Stimulated activated CD4-positive, alpha-beta T cell treated with anti-CD3 and anti-CD28 coated beads, Interleukin-12 subunit alpha, Interleukin-12 subunit beta, amount 100 ng/mL, for 48 hours (primary cell): Measurements from ENCODE around the gene ALMS1.
"Not testable (repeated sequence)": the region's sequence is repeated elsewhere in the genome, so short reads cannot be mapped to it uniquely, and the experiment has no call there.

Source experiments
- DNase-seq, 3 donors: peaks; one replicate each; pipeline ENCODE4 v3.0.0-alpha.2; 2020; ENCODE audit warnings: low read depth in 2 of 3, low spot score in 1 of 3

ALMS1 gene, protein sequence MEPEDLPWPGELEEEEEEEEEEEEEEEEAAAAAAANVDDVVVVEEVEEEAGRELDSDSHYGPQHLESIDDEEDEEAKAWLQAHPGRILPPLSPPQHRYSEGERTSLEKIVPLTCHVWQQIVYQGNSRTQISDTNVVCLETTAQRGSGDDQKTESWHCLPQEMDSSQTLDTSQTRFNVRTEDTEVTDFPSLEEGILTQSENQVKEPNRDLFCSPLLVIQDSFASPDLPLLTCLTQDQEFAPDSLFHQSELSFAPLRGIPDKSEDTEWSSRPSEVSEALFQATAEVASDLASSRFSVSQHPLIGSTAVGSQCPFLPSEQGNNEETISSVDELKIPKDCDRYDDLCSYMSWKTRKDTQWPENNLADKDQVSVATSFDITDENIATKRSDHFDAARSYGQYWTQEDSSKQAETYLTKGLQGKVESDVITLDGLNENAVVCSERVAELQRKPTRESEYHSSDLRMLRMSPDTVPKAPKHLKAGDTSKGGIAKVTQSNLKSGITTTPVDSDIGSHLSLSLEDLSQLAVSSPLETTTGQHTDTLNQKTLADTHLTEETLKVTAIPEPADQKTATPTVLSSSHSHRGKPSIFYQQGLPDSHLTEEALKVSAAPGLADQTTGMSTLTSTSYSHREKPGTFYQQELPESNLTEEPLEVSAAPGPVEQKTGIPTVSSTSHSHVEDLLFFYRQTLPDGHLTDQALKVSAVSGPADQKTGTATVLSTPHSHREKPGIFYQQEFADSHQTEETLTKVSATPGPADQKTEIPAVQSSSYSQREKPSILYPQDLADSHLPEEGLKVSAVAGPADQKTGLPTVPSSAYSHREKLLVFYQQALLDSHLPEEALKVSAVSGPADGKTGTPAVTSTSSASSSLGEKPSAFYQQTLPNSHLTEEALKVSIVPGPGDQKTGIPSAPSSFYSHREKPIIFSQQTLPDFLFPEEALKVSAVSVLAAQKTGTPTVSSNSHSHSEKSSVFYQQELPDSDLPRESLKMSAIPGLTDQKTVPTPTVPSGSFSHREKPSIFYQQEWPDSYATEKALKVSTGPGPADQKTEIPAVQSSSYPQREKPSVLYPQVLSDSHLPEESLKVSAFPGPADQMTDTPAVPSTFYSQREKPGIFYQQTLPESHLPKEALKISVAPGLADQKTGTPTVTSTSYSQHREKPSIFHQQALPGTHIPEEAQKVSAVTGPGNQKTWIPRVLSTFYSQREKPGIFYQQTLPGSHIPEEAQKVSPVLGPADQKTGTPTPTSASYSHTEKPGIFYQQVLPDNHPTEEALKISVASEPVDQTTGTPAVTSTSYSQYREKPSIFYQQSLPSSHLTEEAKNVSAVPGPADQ (N-terminal part only)

DNA sequence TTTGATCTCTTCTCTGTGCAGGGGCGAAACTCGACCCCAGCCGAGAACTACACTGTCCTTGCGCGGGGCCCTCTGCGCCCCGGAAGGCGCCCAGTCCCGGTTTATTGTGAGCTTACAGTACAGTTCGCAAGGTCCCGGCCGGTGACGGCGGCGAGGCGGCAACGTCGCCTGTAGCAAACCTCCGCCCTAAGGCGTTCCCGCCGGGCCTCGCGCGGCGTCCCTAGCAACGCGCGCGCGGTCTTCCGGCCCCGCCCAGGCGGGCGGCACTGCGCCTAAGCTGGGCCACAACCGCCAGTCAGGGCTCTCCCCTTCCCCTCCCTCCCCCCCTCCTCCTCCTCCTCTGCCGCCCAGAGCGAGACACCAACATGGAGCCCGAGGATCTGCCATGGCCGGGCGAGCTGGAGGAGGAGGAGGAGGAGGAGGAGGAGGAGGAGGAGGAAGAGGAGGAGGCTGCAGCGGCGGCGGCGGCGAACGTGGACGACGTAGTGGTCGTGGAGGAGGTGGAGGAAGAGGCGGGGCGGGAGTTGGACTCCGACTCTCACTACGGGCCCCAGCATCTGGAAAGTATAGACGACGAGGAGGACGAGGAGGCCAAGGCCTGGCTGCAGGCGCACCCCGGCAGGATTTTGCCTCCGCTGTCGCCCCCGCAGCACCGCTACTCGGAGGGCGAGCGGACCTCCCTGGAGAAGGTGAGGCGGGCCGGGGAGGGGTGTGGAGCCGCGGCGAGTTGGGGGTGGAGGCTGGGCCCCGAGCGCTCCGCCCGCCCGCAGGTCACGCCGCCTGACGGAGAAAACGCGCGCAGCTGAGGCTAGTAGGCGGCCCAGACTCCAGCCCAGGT lies at the start of gene ALMS1:
Gene ALMS1 (plus strand): TSS at position 333 of the 838 bp plus-strand sequence. CDS start 33 bp downstream, at position 366.
- DNase-seq = peak; percentile 74 to 83 (median 78)

DNA sequence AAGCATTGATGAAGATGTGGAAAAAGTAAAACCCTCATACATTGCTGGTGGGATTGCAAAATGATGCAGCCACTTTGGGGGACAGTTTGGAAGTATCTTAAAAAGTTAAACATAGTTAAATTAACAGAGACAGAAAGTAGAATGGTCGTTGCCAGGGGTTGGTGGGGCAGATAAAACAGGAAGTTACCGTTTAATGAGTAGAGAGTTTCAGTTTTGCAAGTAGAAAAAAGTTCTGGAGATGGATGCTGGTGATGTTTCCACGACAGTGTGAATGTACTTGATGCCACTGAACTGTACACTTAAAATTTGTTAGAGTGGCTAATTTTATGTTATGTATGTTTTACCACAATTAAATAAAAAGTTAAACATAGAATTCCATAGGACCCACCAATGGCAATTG lies 47.8 kb upstream of the ALMS1 start:
- DNase-seq = no peak

DNA sequence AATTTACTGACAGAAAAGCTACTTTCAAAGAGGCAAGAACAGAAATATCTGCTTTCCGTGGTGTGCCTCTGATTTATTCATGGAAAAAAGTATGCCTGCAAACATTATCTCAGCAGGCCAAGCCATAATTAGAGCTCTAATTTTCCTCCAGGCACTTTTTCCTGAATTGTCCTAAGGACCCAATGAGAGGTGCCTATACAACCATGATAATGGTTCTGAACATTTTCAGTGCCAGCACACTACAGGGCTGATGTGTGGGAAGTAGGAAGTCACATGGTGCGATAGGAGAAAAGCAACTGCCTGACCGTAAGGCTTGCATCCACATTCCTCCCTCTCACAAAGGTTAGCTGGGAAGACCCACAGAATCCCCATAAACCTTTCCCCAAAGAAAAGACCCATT lies 46.4 kb upstream of the ALMS1 start:
- DNase-seq = no peak

DNA sequence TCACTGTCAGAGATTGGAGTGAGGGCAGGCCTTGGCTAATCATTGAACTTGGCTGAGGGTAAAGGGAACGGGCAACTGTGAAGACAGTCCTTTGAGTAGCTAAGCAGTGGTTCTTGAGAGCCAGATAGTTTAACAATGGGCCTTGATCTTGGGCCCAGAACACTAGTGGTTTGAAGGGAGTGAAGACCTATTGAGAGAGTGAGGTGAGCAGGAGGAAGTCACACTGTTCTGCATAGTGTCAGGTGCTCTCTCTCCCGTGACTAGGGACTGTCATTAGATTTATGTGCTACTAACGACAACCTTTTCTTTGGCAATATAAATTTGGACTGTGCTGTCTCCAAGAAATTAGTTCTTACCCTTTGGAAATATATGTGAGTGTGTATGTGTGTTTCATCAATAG lies 44.6 kb upstream of the ALMS1 start:
- no peak for DNase-seq

DNA sequence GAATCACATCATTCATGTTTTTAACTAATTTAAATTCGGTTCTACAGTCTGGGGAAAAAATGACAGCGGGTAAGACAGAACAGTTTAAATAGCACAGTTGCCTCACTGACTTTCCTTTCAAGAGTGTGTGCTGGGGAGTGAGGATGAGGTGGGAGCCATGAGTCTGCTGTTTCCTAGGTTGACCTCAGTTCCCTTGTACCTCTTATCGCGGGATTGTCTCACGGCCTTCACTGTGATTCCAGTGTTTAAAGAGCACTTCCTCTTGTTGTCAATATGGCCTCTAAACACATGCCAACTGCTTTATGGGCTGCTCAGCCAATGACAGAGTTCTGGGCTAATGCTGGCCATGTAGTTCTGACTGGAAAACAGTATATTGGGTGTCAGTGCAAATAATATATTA lies 41.6 kb upstream of the ALMS1 start:
- no peak for DNase-seq

DNA sequence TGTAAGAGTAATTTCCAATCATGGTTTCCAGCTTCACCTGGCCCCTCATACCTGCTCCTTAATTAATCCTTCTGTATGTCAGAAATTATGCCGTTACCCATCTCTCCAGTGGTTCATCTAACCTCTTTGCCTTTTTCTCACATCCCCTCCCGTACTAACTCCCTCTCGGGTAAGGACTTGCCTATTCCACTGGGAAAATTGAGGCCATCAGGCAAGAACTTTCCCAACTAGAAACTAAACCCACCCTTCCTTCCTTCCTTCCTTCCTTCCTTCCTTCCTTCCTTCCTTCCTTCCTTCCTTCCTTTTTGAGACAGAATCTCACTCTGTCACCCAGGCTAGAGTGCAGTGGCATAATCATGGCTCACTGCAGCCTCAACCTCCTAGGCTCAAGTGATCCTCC lies 40.9 kb upstream of the ALMS1 start:
- DNase-seq = not testable (repeated sequence)

DNA sequence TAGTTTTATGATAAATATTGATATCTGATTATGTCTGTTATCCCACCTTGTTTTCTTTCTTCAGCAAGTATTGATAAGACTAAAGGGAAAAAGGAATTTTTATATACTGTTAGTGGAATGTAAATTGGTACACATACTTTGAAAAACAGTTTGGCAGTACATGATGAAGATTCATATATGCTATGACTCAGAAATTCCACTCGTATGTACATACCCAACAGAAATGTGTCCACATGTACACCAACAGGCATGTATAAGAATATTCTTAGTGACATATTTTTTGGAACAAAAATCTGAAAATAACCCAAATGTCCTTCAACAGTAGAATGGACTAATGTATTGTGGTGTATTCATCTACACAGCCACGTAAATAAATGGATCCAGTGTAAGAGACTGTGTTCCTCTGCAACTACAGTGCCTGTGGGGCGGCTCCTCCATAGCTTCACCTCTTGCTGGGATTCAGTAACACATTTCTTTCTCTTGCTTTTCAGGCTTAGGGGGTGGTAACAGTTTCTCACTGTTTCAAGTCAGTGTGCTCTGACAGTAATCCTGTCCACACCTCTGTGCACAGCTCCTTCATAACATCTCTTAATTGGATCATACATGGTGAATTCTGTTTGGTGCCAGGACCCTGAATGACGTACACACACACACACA lies 35.5 kb upstream of the ALMS1 start:
- no peak for DNase-seq

DNA sequence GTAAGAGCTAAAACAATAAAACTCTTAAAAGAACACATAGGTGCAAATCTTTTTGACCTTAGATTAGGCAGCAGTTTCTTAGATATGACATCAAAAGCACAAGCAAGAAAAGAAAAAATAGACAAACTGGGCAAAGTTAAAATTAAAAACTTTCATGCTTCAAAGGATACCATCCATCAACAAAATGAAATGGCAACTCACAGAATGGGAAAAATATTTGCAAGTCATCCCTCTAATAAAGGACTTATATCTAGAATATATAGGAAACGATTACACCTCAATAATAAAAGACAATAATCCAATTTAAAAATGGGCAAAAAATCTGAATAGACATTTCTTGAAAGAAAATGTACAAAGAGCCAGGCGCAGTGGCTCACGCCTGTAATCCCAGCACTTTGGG lies 29.5 kb upstream of the ALMS1 start:
- no peak for DNase-seq

DNA sequence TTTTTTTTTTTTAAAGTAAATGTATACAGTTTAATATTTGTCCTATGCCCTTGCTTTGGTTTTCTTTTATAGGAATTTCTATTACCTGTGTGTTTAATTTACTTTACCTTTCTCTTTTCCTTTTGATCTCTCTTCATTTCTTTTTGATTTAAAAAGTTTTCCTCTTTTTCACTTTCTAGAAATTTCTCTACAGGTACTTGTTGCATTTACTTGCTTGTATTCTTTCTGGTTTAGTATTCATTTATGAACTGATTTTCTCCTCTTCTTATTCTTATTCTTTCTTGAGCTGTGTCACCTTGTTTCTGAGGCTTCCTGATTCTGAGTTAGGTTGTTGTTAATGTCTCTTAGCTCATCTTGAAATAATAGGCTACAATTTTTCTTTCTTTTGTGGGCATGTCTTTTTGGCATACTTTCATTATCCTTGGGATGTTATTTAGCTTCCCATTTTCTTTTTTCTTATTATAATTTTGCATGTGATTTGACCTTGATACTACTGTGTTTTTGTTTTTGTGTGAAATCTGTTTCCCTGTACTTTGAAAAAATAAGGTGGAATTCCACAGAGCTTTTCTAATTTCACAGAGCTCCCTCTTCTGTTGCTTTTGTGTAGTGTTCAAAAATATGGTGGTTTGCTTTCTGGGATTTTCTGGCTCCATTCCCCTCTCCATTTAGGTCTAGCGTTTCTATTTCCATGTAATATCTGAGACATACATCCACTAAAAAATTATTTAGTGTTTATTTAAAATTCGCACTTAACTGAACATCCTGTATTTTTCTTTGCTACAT lies 25.5 kb upstream of the ALMS1 start:
- no peak for DNase-seq

DNA sequence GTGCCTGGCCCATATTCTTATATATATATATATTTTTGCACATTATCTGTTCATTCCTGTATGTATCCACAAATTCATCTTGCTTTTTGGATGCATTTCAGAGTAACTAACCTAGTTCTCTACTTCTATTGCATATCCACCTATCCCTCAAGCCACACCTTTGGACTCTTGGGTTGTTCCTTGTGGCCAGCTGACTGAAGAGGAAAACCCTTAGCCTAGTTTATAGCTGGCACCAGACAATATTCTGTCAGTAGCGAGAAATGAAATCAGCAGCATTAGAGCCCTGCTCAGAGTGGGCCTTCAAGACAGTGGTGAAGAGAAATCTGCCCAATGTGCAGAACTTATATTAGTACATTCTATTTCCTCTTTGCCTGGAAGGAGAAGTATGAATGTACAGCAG lies 19.6 kb upstream of the ALMS1 start:
- DNase-seq = no peak

DNA sequence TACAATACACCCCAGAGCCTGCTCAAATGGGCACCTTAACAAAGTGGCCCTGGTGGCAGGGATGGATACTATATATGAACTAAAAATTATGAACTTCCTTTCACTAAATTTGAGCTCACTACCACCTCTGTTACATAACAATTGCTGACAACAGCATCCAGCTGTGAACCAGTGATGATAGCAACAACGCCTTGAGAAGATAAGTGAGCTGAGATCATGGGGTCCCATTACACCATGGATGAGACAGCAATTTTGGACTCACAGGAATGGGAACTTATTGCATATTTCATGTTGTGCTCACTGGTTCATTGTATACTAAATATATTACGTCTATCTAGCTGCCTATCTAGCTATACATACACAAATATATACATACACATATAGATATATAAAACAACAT lies 16.9 kb upstream of the ALMS1 start:
- no peak for DNase-seq

DNA sequence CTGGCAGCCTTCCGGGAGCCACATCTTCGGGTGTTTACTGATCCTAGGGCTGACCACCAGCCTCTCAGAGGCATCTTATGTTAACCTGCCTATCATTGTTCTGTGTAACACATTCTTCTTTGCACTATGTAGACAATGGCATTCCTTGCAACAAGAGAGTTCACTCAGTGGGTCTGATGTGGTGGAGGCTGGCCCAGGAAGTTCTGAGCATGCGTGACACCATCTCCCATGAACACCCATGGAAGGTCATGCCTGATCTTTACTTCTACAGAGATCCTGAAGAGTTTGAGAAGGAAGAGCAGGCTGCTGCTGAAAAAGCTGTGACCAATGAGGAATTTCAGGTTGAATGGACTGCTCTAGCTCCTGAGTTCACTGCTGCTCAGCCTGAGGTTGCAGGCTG lies 15.3 kb upstream of the ALMS1 start:
- no peak for DNase-seq

DNA sequence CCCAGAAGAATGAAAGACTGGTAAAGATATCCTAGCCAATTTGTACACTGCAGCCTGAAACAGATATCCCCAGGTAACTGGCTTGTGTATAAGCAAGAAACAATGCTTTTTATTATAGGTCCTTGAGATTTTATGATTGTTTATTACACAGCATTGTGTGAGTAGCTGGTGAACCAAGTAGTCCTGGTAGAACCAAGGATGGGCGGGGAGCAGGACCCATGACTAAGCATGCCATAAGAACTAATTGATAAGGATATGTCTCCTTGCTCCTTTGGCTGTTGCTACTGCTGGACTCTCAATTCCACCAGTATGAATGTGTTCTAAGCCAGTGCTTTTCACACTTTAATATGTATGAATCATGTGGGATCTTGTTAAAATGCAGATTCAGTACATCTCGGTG lies 12.3 kb upstream of the ALMS1 start:
- no peak for DNase-seq

DNA sequence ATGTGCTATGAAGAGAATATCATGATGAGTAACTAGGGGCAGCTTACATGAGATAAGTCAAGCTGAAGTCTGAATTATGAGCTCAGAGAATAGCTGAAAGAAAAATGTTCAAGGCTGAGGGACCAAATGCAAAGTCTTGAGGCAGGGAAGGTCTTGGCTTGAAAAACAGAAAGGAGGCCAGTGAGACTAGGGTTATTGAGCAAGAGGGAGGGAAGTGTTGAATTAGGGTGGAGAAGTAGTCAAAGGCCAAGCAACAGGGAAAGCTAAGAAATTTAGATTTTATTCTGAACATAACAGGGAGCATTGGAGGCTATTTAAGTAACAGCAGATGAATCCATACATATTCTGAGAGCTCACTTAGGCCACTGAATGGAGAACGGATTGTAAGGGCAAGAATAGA lies 11.4 kb upstream of the ALMS1 start:
- no peak for DNase-seq

DNA sequence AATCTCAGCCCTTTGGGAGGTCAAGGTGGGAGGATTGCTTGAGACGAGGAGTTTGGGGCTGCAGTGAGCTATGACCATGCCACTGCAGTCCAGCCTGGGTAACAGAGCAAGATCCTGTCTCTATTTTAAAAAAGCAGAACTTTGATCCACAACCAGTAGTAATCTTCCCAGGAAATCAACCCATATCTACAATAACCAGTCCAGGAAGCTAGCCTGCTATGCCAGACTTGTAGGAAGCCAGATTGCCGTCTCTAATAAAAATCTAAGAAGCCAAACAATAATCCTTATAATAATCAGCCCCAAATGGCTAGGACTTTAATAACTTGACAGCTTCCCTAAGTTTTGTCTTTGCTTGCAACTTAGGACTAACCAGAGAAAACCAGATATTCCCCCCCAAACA lies 9.0 kb upstream of the ALMS1 start:
- no peak for DNase-seq

DNA sequence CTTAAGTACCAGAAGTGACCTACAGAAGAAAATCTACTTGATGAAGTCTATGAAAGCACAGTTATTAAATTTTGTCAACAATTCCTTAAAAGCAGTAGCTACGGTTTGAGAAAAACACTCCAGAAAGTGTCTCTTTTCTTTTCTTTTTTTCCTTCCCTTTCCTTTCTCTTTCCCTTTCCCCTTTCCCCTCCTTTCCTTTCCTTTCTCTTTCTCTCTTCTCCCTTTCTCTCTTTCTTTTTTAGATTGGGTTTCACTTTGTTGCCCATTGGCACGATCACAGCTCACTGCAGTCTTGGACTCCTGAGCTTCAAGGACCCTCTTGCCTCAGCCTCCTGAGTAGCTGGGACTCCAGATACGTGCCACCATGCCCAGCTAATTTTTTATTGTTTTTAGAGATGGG lies 2.6 kb upstream of the ALMS1 start:
- DNase-seq = no peak

DNA sequence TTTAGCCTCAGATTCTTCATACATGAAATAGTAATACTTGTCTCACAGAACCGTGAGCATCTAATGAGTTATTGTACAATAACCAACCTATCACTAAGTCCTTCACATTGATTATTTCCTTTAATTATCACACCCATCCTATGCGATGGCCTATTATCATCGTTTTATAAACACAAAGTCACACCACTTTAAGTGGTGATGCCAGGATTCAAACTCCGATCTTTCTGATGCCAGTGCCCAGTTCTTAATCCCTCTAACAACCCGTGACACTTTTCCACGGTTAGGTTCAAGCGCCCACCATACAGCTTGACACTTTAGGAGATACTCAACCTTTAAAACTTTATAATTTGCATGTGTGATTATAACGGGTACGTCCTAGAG lies 523 bp upstream of the ALMS1 start:
- no peak for DNase-seq

DNA sequence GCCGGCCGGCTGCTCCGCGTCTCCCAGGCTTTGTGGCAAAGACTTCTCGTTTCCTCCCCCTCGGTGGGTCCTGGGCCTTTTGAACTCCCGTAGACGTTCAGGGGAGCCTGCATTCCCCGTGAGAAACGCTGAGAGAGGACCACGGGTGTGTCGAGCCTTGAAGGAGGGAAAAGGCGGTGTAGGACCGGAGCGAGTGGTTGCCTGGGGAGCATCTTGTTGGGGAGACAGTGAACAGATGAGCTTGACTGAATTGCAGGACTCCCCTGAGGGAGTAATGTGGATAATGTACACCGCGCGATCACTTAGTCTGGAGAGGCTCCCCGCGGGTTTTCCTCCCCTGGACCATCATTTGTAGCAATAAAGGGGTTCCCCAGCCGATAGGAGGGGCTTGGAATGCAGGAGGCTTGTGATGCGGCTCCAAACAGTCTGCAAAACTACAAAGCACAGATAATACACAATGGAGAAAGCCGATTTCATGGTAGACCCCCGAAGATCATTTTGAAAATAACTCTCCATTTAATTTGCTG lies 769 bp downstream of the ALMS1 start:
- no peak for DNase-seq
